IMR-90 (cell line): ENCODE results near the gene NR1I2. TPM values are rescaled to one million over a fixed set of nuclear protein-coding genes. Genes with fewer than 3 reads are reported as not detected.

Experiments used
- ATAC-seq: fragments of 200-7000 bp; cut with Tn5 transposase; 2 replicates; pipeline ENCODE4 v1.9.1; 2020; ENCODE audit warnings: low read depth, mild to moderate bottlenecking, moderate library complexity
- BruUV-seq: library from RNA; stranded (reverse); fragments of 400-500 nt; replicated peaks from 2 replicates; lab custom pipeline; 2021; lab: Mats Ljungman, UMichigan
- CTCF ChIA-PET: fragments of 300-600 bp; formaldehyde crosslinking; extraction: SDS; loops from one replicate; lab custom pipeline; 2021; ENCODE audit warnings: antibody characterized with exemption; lab: Yijun Ruan, JAX
- POLR2A ChIA-PET: fragments of 300-600 bp; sonication (Branson Sonifier 250); formaldehyde crosslinking; loops from one replicate; lab custom pipeline; 2022; ENCODE audit warnings: antibody characterized with exemption; ENCODE audit not compliant: unreplicated experiment; lab: Charles Lee
- DNase-seq: peaks from one replicate; pipeline ENCODE4 v3.0.0; 2013
- H2AFZ ChIP-seq: replicated peaks from 2 replicates; pipeline ENCODE3; 2013; ENCODE audit warnings: low read length, mild to moderate bottlenecking; ENCODE audit not compliant: poor library complexity
- H2AK5ac ChIP-seq: 2 replicates; pipeline ENCODE4 v1.6.1; 2013; ENCODE audit warnings: low read depth, low read length, inconsistent platforms
- H2AK9ac ChIP-seq: replicated peaks from 2 replicates; pipeline ENCODE3; 2013; ENCODE audit warnings: mild to moderate bottlenecking, low read depth, low read length, moderate library complexity; ENCODE audit not compliant: poor library complexity
- H2BK120ac ChIP-seq: 2 replicates; pipeline ENCODE4 v1.6.1; 2013; ENCODE audit warnings: low read depth, low read length, inconsistent platforms
- H2BK15ac ChIP-seq: 3 replicates; pipeline ENCODE4 v1.6.1; 2013; ENCODE audit warnings: low read depth, low read length, inconsistent platforms
- H2BK20ac ChIP-seq: 2 replicates; pipeline ENCODE4 v1.6.1; 2013; ENCODE audit warnings: low read depth, mild to moderate bottlenecking, inconsistent platforms, low read length, moderate library complexity
- H2BK5ac ChIP-seq: 2 replicates; pipeline ENCODE4 v1.6.1; 2013; ENCODE audit warnings: mild to moderate bottlenecking, low read depth, low read length, inconsistent platforms; ENCODE audit not compliant: poor library complexity, severe bottlenecking
- H3K14ac ChIP-seq: replicated peaks from 2 replicates; pipeline ENCODE4 v1.6.1; 2013; ENCODE audit warnings: low read depth, low read length, inconsistent platforms
- H3K18ac ChIP-seq: 2 replicates; pipeline ENCODE4 v1.6.1; 2013; ENCODE audit warnings: low read depth, low read length, control low read depth
- H3K23ac ChIP-seq: 2 replicates; pipeline ENCODE4 v1.6.1; 2013; ENCODE audit warnings: low read depth, low read length, inconsistent platforms
- H3K27ac ChIP-seq: 2 replicates; pipeline ENCODE4 v1.5.1; 2013; ENCODE audit warnings: mild to moderate bottlenecking, control low read depth, low read length; ENCODE audit not compliant: insufficient read depth
- H3K27me3 ChIP-seq: 2 replicates; pipeline ENCODE4 v1.6.1; 2013; ENCODE audit warnings: low read length; ENCODE audit not compliant: control insufficient read depth, insufficient read depth
- H3K36me3 ChIP-seq: 2 replicates; pipeline ENCODE4 v1.6.1; 2013; ENCODE audit warnings: low read length, mixed read lengths; ENCODE audit not compliant: control insufficient read depth, insufficient read depth
- H3K4ac ChIP-seq: 2 replicates; pipeline ENCODE4 v1.6.1; 2013; ENCODE audit warnings: low read depth, low read length, inconsistent platforms
- H3K4me1 ChIP-seq: 2 replicates; pipeline ENCODE4 v1.6.1; 2013; ENCODE audit warnings: low read length, mixed read lengths; ENCODE audit not compliant: control insufficient read depth, insufficient read depth
- H3K4me2 ChIP-seq: 2 replicates; pipeline ENCODE4 v1.6.1; 2013; ENCODE audit warnings: low read depth, mild to moderate bottlenecking, control low read depth, low read length, moderate library complexity
- H3K4me3 ChIP-seq: 2 replicates; pipeline ENCODE4 v1.5.1; 2013; ENCODE audit warnings: low read depth, mild to moderate bottlenecking, control low read depth, low read length, moderate library complexity; ENCODE audit not compliant: insufficient read depth
- H3K56ac ChIP-seq: 2 replicates; pipeline ENCODE4 v1.6.1; 2013; ENCODE audit warnings: low read length, inconsistent platforms; ENCODE audit not compliant: insufficient read depth; ENCODE audit errors: extremely low read depth
- H3K79me1 ChIP-seq, 2 experiments: 2 replicates each; pipeline ENCODE4 v1.6.1; 2013; ENCODE audit warnings: low read length in 2 of 2, inconsistent platforms in 1 of 2, low read depth in 1 of 2
- H3K9ac ChIP-seq: 2 replicates; pipeline ENCODE4 v1.6.1; 2013; ENCODE audit warnings: low read depth, low read length, control low read depth
- H3K9me1 ChIP-seq: 2 replicates; pipeline ENCODE4 v1.6.1; 2013; ENCODE audit warnings: low read length, inconsistent platforms; ENCODE audit not compliant: insufficient read depth
- H3K9me3 ChIP-seq: 2 replicates; pipeline ENCODE4 v1.6.1; 2013; ENCODE audit warnings: low read length; ENCODE audit not compliant: control insufficient read depth, insufficient read depth
- H4K20me1 ChIP-seq: 2 replicates; pipeline ENCODE4 v1.6.1; 2013; ENCODE audit warnings: low read length, inconsistent platforms; ENCODE audit not compliant: insufficient read depth
- H4K5ac ChIP-seq: 2 replicates; pipeline ENCODE4 v1.6.1; 2013; ENCODE audit warnings: mild to moderate bottlenecking, low read depth, low read length, control low read depth
- H4K8ac ChIP-seq, 2 experiments: 2 replicates each; pipeline ENCODE4 v1.6.1; 2013; ENCODE audit warnings: low read depth in 2 of 2, low read length in 2 of 2, control low read depth in 1 of 2, inconsistent platforms in 1 of 2
- H4K91ac ChIP-seq: 2 replicates; pipeline ENCODE4 v1.6.1; 2013; ENCODE audit warnings: low read depth, low read length, inconsistent platforms; ENCODE audit not compliant: insufficient read depth
- BHLHE40 ChIP-seq: fragments of 150-350 bp; IDR thresholded peaks from 2 replicates; pipeline ENCODE4 v1.6.1; 2016; ENCODE audit warnings: mild to moderate bottlenecking, low read depth, low read length
- CEBPB ChIP-seq: IDR thresholded peaks from 2 replicates; pipeline ENCODE4 v1.6.1; 2012; ENCODE audit warnings: low read depth, low read length, improper control_type of control experiment
- FOS ChIP-seq: fragments of 150-350 bp; IDR thresholded peaks from 2 replicates; pipeline ENCODE4 v1.6.1; 2016; ENCODE audit warnings: low read depth, low read length
- MAFK ChIP-seq: IDR thresholded peaks from 2 replicates; pipeline ENCODE4 v1.6.1; 2012; ENCODE audit warnings: low read depth, low read length, improper control_type of control experiment
- MAZ ChIP-seq: IDR thresholded peaks from 2 replicates; pipeline ENCODE4 v1.6.1; 2012; ENCODE audit warnings: low read depth, mild to moderate bottlenecking, low read length, improper control_type of control experiment, moderate library complexity, borderline replicate concordance
- MXI1 ChIP-seq: IDR thresholded peaks from 2 replicates; pipeline ENCODE4 v1.6.1; 2012; ENCODE audit warnings: low read depth, mild to moderate bottlenecking, low read length, moderate library complexity, borderline replicate concordance
- NFE2L2 ChIP-seq: fragments of 150-350 bp; IDR thresholded peaks from 2 replicates; pipeline ENCODE4 v1.6.1; 2016; ENCODE audit warnings: low read depth, mild to moderate bottlenecking, low read length
- POLR2A ChIP-seq: IDR thresholded peaks from 2 replicates; pipeline ENCODE4 v1.6.1; 2012; ENCODE audit warnings: mild to moderate bottlenecking, low read depth, low read length
- RAD21 ChIP-seq: IDR thresholded peaks from 2 replicates; pipeline ENCODE4 v1.6.1; 2012; ENCODE audit warnings: low read length, improper control_type of control experiment
- RCOR1 ChIP-seq: IDR thresholded peaks from 2 replicates; pipeline ENCODE4 v1.6.1; 2012; ENCODE audit warnings: mild to moderate bottlenecking, low read length, improper control_type of control experiment; ENCODE audit not compliant: insufficient replicate concordance
- RFX5 ChIP-seq: IDR thresholded peaks from 2 replicates; pipeline ENCODE4 v1.8.0; 2012; ENCODE audit warnings: low read depth, mild to moderate bottlenecking, low read length, moderate library complexity
- SMC3 ChIP-seq: fragments of 150-350 bp; IDR thresholded peaks from 2 replicates; pipeline ENCODE4 v1.6.1; 2016; ENCODE audit warnings: low read depth, mild to moderate bottlenecking, antibody characterized with exemption, low read length, moderate library complexity
- dilution Hi-C: fragments of 300-500 bp; cut with HindIII; formaldehyde crosslinking; loops from one replicate; pipeline ENCODE4 v1.14.3; 2018; ENCODE audit warnings: low sequenced_read_pairs; ENCODE audit not compliant: unreplicated experiment
- in situ Hi-C: fragments of 300-500 bp; cut with MboI; formaldehyde crosslinking; loops from 3 replicates; pipeline ENCODE4 v1.14.3; 2019; ENCODE audit warnings: low sequenced_read_pairs, inconsistent platforms, mixed read lengths
- intact Hi-C: fragments of 100-400 bp; cut with micrococcal nuclease; formaldehyde crosslinking; loops from 2 replicates; pipeline ENCODE4 v1.10.0; 2022
- polyA plus RNA-seq, 3 experiments: library from polyadenylated mRNA; depleted of rRNA; stranded (reverse); fragments of >200 nt; gene quantifications; 2 replicates each; pipeline ENCODE4 v1.2.3, GENCODE V29; 2012; ENCODE audit warnings: low replicate concordance in 1 of 3
- total RNA-seq: library from RNA; depleted of rRNA; stranded (reverse); fragments of >200 nt; gene quantifications from 2 replicates; pipeline ENCODE4 v1.2.3, GENCODE V29; 2012
- TF ChIP-seq, protein P1 (sequence below): fragments of 150-350 bp; IDR thresholded peaks from 2 replicates; pipeline ENCODE4 v1.6.1; 2017; ENCODE audit warnings: mild to moderate bottlenecking, antibody characterized with exemption, low read length, low read depth
- TF ChIP-seq, protein P2 (sequence below): conservative IDR thresholded peaks from 2 replicates; pipeline ENCODE4 v1.5.1; 2012; ENCODE audit warnings: mild to moderate bottlenecking, low read depth, low read length, improper control_type of control experiment

The NR1I2 gene
- total and polyA plus RNA-seq, 2 of the 4 experiments (the other 2 are of a cell fraction) = not detected

DNA sequence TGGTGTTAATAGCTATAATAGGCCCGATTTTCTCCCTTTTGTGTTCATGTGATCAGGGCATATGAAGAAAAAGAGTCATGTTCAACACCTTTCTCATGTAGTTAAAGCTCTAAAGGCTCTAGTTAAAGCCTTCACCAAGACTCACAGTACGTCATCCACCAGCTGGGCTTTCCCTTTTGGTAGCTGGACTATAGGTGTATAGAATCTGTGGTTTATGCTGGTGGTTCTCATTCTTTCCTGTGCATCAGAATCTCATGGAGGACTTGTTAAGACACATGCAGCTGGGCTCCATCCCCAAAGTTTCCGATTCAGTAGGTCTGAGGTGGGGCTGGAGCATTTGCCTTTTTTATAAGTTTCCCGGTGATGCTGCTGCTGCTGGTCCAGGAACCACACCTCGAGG lies 48.1 kb upstream of the NR1I2 start (continued):
- TF ChIP-seq, protein P1, sequence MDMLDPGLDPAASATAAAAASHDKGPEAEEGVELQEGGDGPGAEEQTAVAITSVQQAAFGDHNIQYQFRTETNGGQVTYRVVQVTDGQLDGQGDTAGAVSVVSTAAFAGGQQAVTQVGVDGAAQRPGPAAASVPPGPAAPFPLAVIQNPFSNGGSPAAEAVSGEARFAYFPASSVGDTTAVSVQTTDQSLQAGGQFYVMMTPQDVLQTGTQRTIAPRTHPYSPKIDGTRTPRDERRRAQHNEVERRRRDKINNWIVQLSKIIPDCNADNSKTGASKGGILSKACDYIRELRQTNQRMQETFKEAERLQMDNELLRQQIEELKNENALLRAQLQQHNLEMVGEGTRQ = no peak
- TF ChIP-seq BHLHE40 (no peak), SMC3 (no peak)

DNA sequence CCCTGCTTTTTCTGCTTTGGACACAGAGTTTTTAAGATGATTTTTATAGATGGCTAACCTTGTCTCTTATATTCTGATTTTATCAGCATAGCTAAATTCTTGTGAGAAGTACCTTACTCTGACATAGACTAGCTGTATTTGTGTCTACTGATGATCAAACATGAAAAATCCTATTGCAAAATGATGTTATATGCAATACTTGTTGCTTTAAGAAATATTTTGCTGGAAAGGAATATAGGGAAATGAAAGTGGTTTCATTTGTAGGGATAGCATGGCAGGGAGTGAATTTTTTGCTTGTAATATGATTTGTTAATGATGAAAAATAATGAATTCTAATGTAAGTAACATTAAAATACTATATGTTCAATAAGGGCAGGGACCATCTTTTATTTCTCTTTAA lies 43.2 kb upstream of the NR1I2 start:
- no peaks in the 10 kb centered on the region for H3K79me1 ChIP-seq
- no peaks in the 10 kb centered on the region for H3K4me1 ChIP-seq
- no peak overlapping the region for H2BK20ac ChIP-seq
- no peaks in the 10 kb centered on the region for H3K9me3 ChIP-seq
- no peak overlapping the region for H3K4ac ChIP-seq
- DNase-seq = no peak
- H3K14ac ChIP-seq = no peak overlapping the region
- H3K18ac ChIP-seq = no peak overlapping the region
- no peak for ATAC-seq
- H3K36me3 ChIP-seq = no peaks in the 10 kb centered on the region
- no peak overlapping the region for H4K8ac ChIP-seq
- peaks cover 7% of the 10 kb centered on the region for H3K27me3 ChIP-seq
- no peak overlapping the region for H4K5ac ChIP-seq
- H3K9ac ChIP-seq = no peak overlapping the region
- no peak overlapping the region for H3K4me2 ChIP-seq
- H2AK5ac ChIP-seq = no peak overlapping the region
- no peak overlapping the region for H2BK5ac ChIP-seq
- no peak overlapping the region for H3K56ac ChIP-seq
- TF ChIP-seq FOS = no peak
- no peak for TF ChIP-seq MXI1
- TF ChIP-seq RFX5 = no peak
- TF ChIP-seq CEBPB = no peak
- no peak for TF ChIP-seq MAFK
- TF ChIP-seq SMC3 = no peak
- TF ChIP-seq BHLHE40 = no peak
- no peak for TF ChIP-seq RAD21
- TF ChIP-seq, protein P1 = no peak
- no peak for TF ChIP-seq POLR2A
- no peak for TF ChIP-seq MAZ
- TF ChIP-seq RCOR1 = no peak
- no peak for TF ChIP-seq NFE2L2
- TF ChIP-seq, protein P2, sequence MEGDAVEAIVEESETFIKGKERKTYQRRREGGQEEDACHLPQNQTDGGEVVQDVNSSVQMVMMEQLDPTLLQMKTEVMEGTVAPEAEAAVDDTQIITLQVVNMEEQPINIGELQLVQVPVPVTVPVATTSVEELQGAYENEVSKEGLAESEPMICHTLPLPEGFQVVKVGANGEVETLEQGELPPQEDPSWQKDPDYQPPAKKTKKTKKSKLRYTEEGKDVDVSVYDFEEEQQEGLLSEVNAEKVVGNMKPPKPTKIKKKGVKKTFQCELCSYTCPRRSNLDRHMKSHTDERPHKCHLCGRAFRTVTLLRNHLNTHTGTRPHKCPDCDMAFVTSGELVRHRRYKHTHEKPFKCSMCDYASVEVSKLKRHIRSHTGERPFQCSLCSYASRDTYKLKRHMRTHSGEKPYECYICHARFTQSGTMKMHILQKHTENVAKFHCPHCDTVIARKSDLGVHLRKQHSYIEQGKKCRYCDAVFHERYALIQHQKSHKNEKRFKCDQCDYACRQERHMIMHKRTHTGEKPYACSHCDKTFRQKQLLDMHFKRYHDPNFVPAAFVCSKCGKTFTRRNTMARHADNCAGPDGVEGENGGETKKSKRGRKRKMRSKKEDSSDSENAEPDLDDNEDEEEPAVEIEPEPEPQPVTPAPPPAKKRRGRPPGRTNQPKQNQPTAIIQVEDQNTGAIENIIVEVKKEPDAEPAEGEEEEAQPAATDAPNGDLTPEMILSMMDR = no peak
- intact Hi-C loops (no loop called here), dilution Hi-C loops (no loop called here), in situ Hi-C loops (no loop called here)
- H3K23ac ChIP-seq = no peak overlapping the region
- no peak overlapping the region for H2AK9ac ChIP-seq
- POLR2A ChIA-PET = no interaction called here
- no peak overlapping the region for H2AFZ ChIP-seq
- no peak overlapping the region for H2BK120ac ChIP-seq
- H4K91ac ChIP-seq = no peak overlapping the region
- no peak overlapping the region for H2BK15ac ChIP-seq
- CTCF ChIA-PET = no interaction called here
- no TSS peak for BruUV-seq
- no peak overlapping the region for H3K4me3 ChIP-seq
- H4K20me1 ChIP-seq = no peaks in the 10 kb centered on the region
- H3K9me1 ChIP-seq = no peaks in the 10 kb centered on the region
- H3K27ac ChIP-seq = no peak overlapping the region
